ENCODE data around the gene ESPNL.

ESPNL gene

GRCh38 chr2:238142382-238143205 lies 42.5 kb downstream of the ESPNL start:
- no peak for DNase-seq (ENCODE audit: low spot score)

GRCh38 chr2:238143239-238143951 lies 43.3 kb downstream of the ESPNL start:
- peak; percentile 85 for DNase-seq (ENCODE audit: low spot score)

GRCh38 chr2:238144262-238144661 lies 44.1 kb downstream of the ESPNL start:
- DNase-seq (ENCODE audit: low spot score): no peak

DNA sequence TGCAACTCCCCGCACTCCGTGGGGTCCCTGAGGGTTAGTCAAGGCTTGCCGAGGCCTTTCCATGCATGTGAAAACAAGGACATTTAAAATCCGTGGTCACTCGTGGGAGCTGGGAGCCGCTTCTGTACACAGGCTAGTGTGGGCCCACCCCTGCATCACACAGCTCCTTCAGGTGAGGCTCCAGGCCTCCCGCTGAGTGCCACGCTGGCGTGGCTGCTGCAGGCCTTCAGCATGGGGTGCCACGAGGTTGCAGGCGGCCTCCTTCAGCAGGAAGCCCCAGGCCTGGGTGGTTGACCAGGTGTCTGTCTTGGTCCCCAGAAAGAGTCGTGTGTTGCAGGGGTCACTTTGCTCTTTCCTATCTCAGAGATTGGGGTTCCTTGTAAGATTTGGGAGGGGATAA lies 44.9 kb downstream of the ESPNL start:
- no peak for DNase-seq (ENCODE audit: low spot score)

- DNase-seq (ENCODE audit: low spot score): no peak
Measured at GRCh38 chr2:238145851-238146250, 45.7 kb downstream of the ESPNL start.

DNA sequence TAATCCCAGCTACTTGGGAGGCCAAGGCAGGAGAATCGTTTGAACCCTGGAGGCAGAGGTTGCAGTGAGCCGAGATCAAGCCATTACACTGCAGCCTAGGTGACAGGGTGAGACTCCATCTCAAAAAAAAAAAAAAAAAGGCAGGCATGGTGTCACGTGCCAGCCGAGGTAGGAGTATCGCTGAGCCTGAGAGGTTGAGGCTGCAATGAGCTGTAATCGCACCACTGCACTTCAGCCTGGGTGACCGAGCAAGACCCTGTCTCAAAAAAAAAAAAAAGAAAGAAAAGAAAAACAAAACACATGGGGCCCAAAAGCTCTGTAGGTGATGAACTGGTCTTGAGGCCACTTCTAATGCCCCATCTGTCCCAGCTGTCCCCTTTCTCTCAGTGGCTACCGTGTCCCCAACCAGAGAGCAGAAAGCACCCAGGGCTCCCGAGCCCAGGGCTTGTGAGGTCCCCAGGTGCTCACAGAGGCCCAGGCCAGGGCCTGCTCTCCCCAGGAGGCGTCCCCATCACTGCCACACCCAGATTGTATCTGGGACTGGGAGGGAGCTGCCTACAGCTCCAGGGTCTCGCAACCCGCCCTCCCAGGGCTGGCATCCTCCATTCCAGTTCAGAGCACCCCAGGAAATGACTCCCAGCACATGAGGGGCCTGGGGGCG lies 46.9 kb downstream of the ESPNL start:
- no peak for DNase-seq (ENCODE audit: low spot score)

- no peak for DNase-seq (ENCODE audit: low spot score)
Measured at GRCh38 chr2:238148981-238149380, 48.8 kb downstream of the ESPNL start.

GRCh38 chr2:238149841-238150572 lies 49.9 kb downstream of the ESPNL start:
- no peak for DNase-seq (ENCODE audit: low spot score)

GRCh38 chr2:238150686-238151085 lies 50.5 kb downstream of the ESPNL start:
- no peak for DNase-seq (ENCODE audit: low spot score)

DNA sequence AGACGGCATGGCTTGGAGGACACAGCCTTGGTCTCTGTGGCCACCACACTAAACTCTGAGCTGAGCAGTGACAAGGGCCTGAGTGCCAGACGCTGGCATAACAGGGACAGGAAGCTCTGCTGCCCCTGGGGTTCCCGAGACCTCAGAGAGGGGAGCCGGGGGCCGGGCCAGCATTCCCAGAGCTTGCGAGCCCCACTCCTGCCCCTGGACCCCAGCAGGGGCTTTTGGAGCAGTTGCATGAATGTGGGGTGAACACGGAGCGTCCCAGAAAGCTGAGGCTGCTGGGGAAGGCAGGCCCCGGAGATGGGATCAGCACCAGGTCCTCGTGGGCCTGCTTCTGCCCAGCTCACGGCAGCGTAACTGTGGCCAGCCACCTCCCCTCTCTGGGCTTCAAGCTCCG lies 51.1 kb downstream of the ESPNL start:
- no peak for DNase-seq (ENCODE audit: low spot score)

GRCh38 chr2:238151628-238152235 lies 51.6 kb downstream of the ESPNL start:
- DNase-seq (ENCODE audit: low spot score): no peak

DNA sequence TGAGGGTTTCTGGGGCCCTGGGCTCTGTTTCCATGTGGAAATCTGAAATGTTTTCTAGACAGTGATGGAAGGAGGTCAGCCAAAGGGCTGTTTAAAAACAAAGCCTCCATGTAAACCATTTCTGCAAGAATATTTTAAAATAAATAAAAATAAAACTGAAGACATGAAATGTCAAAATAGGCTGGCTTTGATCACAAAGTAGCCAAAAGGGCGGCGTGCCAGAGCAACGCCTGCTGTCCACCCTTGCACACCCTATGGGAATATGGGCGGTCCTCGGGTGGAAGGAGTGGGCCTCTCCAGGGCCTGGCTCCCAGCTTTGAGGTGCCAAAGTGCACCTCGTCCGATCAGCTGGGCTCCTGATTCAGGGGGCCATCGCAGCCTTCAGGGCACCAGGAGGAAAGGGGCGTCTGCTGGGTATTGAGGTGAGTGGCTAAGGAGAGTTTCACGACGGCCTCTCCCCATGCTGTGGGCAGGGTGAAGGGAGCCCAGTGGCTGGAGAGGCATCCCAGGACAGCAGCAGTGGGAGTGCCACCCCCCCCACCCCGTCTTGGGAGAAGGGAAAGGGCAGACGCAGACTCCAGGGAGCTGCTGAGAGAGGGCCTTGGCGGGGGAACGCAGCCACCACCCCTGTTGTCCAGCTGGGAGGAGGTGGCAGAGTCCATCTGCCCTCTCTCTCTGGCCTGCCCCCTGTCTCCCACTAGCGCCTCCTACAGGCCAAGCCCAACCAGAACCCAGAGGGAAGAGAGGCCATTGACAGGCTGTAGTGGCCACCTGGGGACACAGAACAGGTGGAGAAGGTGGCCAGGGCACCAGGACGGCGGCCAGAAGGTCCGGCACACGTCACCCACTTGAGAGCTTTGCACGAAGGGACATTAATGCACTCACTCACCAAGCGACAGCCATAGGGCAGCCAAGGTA lies 52.9 kb downstream of the ESPNL start:
- DNase-seq (ENCODE audit: low spot score): no peak

DNA sequence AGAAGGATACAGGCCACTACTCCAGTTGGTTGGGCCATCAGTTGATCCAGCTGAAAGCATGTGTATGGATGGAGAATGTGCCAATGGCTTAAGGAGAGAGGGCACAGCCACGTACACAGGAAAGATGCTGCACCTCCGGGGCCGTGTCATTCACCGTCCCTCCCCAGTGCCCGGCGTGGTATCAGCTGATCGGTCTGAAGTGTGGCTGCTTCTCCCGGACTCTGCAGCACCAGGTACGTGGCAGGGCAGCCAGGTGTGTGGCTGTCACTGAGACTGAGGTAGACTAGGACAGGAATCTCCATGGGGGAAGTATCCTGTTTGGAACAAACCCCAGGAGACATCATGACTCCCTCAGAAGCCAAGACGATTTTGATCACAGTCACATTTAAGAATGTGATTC lies 54.4 kb downstream of the ESPNL start:
- DNase-seq (ENCODE audit: low spot score): no peak

DNA sequence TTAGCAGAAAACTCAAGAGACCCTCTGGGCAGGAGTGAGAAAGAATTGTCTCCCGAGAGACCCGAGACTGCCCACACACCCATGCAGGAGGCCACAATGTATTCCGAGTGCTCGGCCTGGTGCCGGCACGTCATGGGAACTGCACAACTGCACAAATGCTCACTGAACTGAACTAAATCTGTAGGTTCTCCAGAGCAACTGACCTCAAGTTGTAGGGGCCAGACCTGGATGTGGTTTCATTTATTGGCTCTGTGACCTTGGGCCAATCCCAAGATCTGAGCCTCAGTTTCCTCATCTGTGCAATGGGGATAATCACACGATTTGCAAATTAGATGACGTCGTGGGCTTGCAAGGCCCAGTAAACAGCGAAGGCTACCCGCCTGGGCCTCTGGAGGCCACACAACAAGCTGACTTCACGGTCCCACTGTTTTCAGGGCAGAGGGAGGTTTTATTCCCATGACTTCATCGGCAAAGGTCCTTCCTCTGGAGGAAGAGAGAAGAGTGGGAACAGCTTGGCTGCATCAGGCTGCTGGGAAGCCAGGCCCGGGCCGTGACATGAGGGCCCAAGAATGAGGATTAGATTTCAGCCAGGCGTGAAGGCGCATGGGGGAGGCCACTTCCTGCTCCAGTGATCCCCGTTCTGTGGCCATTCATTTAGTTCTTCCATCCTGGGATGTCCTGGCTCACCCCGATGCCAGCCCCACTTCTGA lies 55.1 kb downstream of the ESPNL start:
- peak; percentile 85 for DNase-seq (ENCODE audit: low spot score)

DNA sequence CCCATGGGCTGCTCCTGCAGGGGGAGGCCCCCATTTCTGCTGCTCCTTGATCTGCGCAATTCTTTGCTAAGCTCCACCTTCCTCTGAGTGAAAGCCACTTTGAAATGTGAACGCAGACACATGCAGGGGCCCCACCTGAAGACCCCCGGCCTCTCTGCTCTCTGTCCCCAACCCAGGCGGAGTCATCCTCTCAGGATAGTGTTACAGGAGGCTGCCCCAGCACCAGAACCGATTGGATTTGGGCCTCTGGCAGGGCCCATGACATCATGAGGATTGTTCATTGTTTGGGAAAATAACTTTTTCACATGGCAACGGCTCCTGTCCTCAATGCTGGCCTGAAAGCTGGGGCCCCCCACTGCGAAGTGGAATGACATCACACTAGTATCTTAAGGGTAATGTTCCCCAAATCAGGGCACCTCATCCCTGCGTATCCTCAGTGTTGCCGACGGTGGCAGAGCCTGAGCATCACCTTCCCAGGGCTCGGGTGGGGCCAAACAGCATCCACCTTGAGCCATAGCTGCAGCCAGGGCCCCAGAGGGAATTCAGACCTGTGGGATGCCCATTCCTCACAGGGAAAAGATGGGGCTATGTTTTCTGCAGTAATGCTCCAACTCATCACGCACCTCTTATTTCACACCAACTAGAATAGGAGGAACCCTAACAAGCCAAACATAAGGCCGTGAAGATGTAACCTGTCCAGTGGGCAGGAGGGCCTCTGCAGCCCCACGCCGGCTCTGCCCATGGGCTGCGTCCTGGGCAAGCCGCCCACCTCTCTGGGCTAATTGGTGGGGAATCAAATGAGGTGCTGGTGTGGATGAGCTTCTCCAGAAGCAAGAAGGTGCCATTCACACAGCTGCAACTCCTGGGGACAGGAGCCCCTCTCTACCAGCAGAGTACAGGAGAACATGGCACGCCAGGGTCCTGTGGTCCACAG lies 55.9 kb downstream of the ESPNL start:
- DNase-seq (ENCODE audit: low spot score): no peak

- no peak for DNase-seq (ENCODE audit: low spot score)
Measured at GRCh38 chr2:238157506-238158017, 57.4 kb downstream of the ESPNL start.

DNA sequence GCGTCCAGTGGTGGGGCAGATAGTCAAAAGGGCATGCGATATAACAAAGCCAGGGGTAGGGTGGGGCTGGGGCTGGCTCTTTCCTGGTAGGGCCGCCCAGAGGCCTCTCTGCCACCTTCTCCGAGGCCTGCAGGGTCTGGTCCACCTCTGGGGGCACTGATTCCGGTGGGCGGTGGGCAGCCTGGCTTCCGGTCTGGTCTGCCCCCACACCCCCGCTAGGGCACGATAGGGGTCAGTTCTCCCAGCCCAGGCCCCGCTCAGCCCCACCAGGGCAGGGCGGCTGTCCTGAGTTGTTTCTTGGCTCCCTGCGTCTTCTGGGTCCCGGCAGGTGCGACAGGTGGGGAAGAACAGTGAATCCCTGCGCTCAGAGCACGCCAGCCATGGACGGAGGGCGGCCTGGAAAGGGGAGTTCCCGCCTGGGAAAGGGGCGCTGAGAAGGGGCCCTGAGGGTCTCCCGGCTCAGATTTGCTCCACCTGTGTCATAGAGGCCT lies 57.9 kb downstream of the ESPNL start:
- no peak for DNase-seq (ENCODE audit: low spot score)

DNA sequence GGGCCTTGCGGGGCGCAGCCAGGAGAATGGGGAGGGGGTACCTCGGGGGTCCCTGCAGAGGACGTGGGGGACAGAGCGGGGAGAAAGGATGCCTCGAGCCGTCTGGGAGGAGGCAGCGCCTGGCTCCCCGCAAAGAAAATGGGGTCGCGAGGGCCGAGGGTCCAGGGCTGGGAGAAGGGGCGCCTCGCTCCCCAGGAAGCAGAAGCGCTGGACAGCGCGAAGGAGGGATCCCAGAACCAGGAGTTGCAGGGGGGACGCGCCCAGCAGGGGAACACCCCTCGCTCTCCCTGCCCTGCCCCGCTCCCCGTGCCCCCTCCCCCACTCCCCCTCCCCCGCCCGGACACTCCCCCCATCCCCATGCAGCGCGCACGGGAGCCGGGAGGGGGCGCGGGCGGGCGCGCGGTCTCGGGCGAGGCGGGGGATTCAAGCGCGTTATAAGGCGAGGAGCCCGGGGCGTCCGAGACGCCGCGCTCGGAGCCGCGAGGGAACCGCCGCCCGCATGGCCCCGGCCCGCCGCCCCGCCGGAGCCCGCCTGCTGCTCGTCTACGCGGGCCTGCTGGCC lies 58.5 kb downstream of the ESPNL start, which contains the start of gene ERFE:
Gene ERFE, plus strand, starts transcription at position 462 of the 562 bp plus-strand sequence. Its CDS starts 38 bp downstream, at position 500.
- peak; percentile 88 for DNase-seq (ENCODE audit: low spot score)
